Measurements from ENCODE around the gene CAVIN1.
"Not testable (repeated sequence)": the region's sequence is repeated elsewhere in the genome, so short reads cannot be mapped to it uniquely, and the experiment has no call there.

Gene CAVIN1

DNA sequence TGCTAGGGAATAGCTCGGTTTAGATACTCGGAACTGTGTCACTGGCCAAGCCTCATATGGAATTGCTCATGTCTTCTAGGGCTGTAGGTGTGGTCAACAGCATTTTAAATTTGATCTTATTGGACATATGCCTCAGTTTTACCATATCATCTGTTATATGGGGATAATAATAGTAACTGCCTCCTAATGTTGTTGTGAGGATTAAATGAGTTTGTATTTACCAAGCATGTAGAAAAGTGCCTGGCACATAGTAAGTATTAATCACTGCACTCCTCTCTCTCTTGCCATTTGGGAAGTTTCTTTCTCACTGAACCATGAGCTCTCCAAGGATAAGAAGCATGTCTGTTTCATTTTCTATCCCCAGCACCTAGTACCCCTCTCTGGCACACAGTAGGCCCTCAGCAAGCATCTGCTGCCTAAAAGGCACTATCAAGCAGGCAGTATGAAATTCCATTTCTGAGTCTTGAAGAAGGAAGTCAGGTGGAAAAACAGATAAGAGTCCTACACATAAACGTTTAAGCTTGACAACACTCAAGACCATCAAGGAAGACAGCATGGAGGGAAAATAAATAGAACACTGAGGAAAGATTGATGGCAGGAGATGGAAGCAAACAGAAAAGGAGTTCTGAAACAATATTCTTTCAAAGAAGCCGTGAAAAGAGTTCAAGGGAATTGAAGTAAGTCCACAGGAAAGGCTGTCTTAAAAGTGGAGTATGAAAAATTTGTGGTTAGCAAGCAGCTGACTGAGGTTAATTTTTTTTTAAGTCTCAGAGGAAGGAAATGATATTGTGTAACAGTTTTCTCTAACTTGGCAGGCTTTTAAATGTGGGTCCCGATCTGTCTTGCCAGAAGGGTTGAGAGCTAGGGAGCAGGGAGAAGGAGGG is 33.4 kb upstream of the CAVIN1 start:
- Histone ChIP-seq H3K27ac (ENCODE audit: poor library complexity, severe bottlenecking) (peak overlapping the region; percentile 55), H3K27me3 (ENCODE audit: insufficient read depth, poor library complexity, severe bottlenecking) (no peaks in the 10 kb centered on the region), H3K36me3 (ENCODE audit: low read depth) (peaks cover 11% of the 10 kb centered on the region), H3K4me3 (ENCODE audit: severe bottlenecking) (no peak overlapping the region), H3K9me3 (ENCODE audit: severe bottlenecking) (no peaks in the 10 kb centered on the region), H3K4me1 (ENCODE audit: insufficient read depth, poor library complexity, severe bottlenecking) (peaks cover 32% of the 10 kb centered on the region)
- 0 out of 3 replicates have a peak, but pooled peaks have one; percentile 3 for ATAC-seq (ENCODE audit: low read depth)
- TF ChIP-seq, protein P1, sequence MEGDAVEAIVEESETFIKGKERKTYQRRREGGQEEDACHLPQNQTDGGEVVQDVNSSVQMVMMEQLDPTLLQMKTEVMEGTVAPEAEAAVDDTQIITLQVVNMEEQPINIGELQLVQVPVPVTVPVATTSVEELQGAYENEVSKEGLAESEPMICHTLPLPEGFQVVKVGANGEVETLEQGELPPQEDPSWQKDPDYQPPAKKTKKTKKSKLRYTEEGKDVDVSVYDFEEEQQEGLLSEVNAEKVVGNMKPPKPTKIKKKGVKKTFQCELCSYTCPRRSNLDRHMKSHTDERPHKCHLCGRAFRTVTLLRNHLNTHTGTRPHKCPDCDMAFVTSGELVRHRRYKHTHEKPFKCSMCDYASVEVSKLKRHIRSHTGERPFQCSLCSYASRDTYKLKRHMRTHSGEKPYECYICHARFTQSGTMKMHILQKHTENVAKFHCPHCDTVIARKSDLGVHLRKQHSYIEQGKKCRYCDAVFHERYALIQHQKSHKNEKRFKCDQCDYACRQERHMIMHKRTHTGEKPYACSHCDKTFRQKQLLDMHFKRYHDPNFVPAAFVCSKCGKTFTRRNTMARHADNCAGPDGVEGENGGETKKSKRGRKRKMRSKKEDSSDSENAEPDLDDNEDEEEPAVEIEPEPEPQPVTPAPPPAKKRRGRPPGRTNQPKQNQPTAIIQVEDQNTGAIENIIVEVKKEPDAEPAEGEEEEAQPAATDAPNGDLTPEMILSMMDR (IDR thresholded peaks at IDR 0.05; ENCODE audit: poor library complexity, severe bottlenecking), result no peak
- no peak for DNase-seq (ENCODE audit: low spot score)

DNA sequence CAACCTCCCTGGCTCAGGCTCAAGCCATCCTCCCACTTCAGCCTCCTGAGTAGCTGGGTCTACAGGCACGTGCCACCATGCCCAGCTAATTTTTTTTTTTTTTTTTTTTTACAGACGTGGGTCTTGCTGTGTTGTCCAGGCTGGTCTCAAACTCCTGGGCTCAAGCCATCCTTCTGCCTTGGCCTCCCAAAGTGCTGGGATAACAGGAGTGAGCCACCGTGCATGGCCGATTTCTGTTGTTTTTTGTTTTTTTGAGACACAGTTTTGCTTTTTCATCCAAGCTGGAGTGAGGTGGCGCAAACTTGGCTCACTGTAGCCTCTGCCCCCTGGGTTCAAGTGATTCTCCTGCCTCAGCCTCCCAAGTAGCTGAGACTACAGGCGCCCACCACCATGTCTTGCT is 31.9 kb upstream of the CAVIN1 start:
- not testable (repeated sequence) for H3K4me3 ChIP-seq (ENCODE audit: severe bottlenecking); H3K27me3 ChIP-seq (ENCODE audit: insufficient read depth, poor library complexity, severe bottlenecking); ATAC-seq (ENCODE audit: low read depth); H3K36me3 ChIP-seq (ENCODE audit: low read depth); H3K9me3 ChIP-seq (ENCODE audit: severe bottlenecking); H3K27ac ChIP-seq (ENCODE audit: poor library complexity, severe bottlenecking); DNase-seq (ENCODE audit: low spot score)
- H3K4me1 ChIP-seq (ENCODE audit: insufficient read depth, poor library complexity, severe bottlenecking), result peaks cover 23% of the 10 kb centered on the region

DNA sequence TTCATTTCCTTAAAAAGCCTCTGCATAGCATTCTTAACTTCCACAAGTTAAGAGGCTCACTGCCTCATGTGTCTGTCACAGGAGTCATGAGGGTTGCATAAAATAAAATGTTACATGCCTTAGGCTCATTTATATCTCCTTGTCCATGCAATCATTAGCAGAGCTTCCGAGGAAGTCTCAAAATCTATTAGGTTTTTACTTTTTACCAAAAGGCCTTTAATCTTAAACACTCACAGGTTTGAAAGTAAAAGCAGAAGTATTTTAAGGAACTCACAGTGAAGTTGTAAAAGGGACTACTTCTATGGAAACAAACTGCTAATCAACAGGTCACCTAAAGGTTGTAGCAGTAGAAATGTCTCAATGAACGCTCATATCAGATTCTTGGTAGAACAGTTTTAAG is 30.4 kb upstream of the CAVIN1 start:
- DNase-seq (ENCODE audit: low spot score) (no peak), ATAC-seq (ENCODE audit: low read depth) (no peak)
- no peaks in the 10 kb centered on the region for H3K36me3 ChIP-seq (ENCODE audit: low read depth)
- peaks cover 17% of the 10 kb centered on the region for H3K4me1 ChIP-seq (ENCODE audit: insufficient read depth, poor library complexity, severe bottlenecking)
- no peak overlapping the region for H3K4me3 ChIP-seq (ENCODE audit: severe bottlenecking)
- no peaks in the 10 kb centered on the region for H3K27me3 ChIP-seq (ENCODE audit: insufficient read depth, poor library complexity, severe bottlenecking)
- H3K27ac ChIP-seq (ENCODE audit: poor library complexity, severe bottlenecking), result no peak overlapping the region
- H3K9me3 ChIP-seq (ENCODE audit: severe bottlenecking), result no peaks in the 10 kb centered on the region
- TF ChIP-seq, protein P1 (IDR thresholded peaks at IDR 0.05; ENCODE audit: poor library complexity, severe bottlenecking), result no peak

DNA sequence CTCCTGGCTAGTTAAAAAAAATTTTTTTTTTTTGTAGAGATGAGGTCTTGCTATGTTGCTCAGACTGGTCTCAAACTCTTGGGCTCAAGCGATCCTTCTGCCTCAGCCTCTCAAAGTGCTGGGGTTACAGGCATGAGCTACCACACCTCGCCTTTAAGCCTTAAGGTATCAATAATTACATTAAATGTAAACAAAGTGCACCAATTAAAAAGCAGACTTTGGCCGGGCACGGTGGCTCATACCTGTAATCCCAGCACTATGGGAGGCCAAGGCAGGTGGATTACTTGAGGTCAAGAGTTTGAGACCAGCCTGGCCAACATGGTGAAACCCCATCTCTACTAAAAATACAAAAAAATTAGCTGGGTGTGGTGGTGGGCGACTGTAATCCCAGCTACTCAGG is 28.2 kb upstream of the CAVIN1 start:
- not testable (repeated sequence) for DNase-seq (ENCODE audit: low spot score); H3K9me3 ChIP-seq (ENCODE audit: severe bottlenecking); ATAC-seq (ENCODE audit: low read depth); H3K4me1 ChIP-seq (ENCODE audit: insufficient read depth, poor library complexity, severe bottlenecking); H3K27ac ChIP-seq (ENCODE audit: poor library complexity, severe bottlenecking); H3K4me3 ChIP-seq (ENCODE audit: severe bottlenecking); H3K36me3 ChIP-seq (ENCODE audit: low read depth); H3K27me3 ChIP-seq (ENCODE audit: insufficient read depth, poor library complexity, severe bottlenecking)

DNA sequence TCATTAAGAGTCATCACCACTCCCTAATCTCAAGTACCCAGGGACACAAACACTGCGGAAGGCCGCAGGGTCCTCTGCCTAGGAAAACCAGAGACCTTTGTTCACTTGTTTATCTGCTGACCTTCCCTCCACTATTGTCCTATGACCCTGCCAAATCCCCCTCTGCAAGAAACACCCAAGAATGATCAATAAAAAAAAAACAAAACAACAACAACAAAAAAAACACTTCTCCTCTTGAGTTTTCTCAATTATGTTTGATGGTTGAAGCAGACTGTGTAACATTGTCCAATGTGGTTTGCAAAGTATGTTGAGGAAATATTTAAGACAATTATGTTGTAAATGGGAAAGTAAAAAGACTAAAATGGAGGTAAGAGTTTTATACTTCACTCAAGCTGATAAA is 26.8 kb upstream of the CAVIN1 start:
- not testable (repeated sequence) for H3K9me3 ChIP-seq (ENCODE audit: severe bottlenecking); H3K27me3 ChIP-seq (ENCODE audit: insufficient read depth, poor library complexity, severe bottlenecking); H3K27ac ChIP-seq (ENCODE audit: poor library complexity, severe bottlenecking); DNase-seq (ENCODE audit: low spot score); ATAC-seq (ENCODE audit: low read depth); H3K4me1 ChIP-seq (ENCODE audit: insufficient read depth, poor library complexity, severe bottlenecking); H3K36me3 ChIP-seq (ENCODE audit: low read depth); H3K4me3 ChIP-seq (ENCODE audit: severe bottlenecking)

DNA sequence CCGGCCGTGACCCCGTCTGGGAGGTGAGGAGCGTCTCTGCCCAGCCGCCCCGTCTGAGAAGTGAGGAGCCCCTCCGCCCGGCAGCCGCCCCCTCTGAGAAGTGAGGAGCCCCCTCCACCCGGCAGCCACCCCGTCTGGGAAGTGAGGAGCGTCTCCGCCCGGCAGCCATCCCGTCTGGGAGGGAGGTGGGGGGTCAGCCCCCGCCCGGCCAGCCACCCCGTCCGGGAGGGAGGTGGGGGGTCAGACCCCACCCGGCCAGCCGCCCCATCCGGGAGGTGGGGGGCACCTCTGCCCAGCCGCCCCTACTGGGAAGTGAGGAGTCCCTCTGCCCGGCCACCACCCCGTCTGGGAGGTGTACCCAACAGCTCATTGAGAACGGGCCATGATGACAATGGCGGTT is 26.1 kb upstream of the CAVIN1 start:
- DNase-seq (ENCODE audit: low spot score); H3K27ac ChIP-seq (ENCODE audit: poor library complexity, severe bottlenecking); H3K4me3 ChIP-seq (ENCODE audit: severe bottlenecking); H3K9me3 ChIP-seq (ENCODE audit: severe bottlenecking); H3K27me3 ChIP-seq (ENCODE audit: insufficient read depth, poor library complexity, severe bottlenecking); ATAC-seq (ENCODE audit: low read depth); H3K36me3 ChIP-seq (ENCODE audit: low read depth); H3K4me1 ChIP-seq (ENCODE audit: insufficient read depth, poor library complexity, severe bottlenecking): not testable (repeated sequence)

DNA sequence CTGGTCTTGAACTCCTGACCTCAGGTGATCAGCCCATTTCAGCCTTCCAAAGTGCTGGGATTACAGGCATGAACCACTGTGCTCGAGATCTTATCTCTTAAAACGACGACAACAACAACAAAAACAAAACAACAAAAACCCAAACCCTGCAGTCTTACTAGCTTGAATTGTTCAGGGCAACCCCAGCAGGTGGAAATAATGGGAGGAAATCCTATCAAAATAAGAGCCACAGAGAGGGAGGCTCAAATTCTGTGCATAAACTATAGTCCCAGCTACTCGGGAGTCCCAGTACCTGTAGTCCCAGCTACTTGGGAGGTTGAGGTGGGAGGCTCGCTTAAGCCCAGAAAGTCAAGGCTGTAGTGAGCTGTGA is 19.1 kb upstream of the CAVIN1 start:
- H3K4me1 ChIP-seq (ENCODE audit: insufficient read depth, poor library complexity, severe bottlenecking), result no peaks in the 10 kb centered on the region
- no peaks in the 10 kb centered on the region for H3K36me3 ChIP-seq (ENCODE audit: low read depth)
- DNase-seq (ENCODE audit: low spot score) (no peak), ATAC-seq (ENCODE audit: low read depth) (no peak)
- H3K4me3 ChIP-seq (ENCODE audit: severe bottlenecking), result no peak overlapping the region
- H3K27me3 ChIP-seq (ENCODE audit: insufficient read depth, poor library complexity, severe bottlenecking), result no peaks in the 10 kb centered on the region
- H3K9me3 ChIP-seq (ENCODE audit: severe bottlenecking), result no peaks in the 10 kb centered on the region
- TF ChIP-seq, protein P1 (IDR thresholded peaks at IDR 0.05; ENCODE audit: poor library complexity, severe bottlenecking), result no peak
- H3K27ac ChIP-seq (ENCODE audit: poor library complexity, severe bottlenecking), result no peak overlapping the region

Data from RWPE2 (cell line).